Immature natural killer cell (primary cell): ENCODE results near the gene RTF2. TPM values are rescaled to one million over a fixed set of nuclear protein-coding genes. Genes with fewer than 3 reads are reported as not detected.
A peak's percentile ranks its signal among the peaks of the same experiment; 100 is the strongest.

Experiments used
- DNase-seq, 3 donors: peaks; one replicate each; pipeline ENCODE4 v3.0.0; 2022; ENCODE audit warnings: mixed read lengths in 1 of 3
- H3K27ac Mint-ChIP-seq, 6 donors: one replicate each; pipeline ENCODE4 v1.8.0; 2020; ENCODE audit warnings: mixed read lengths in 6 of 6, mild to moderate bottlenecking in 5 of 6, inconsistent platforms in 4 of 6, moderate library complexity in 3 of 6
- H3K27me3 Mint-ChIP-seq, 3 donors: one replicate each; pipeline ENCODE4 v1.8.0; 2020 to 2021; ENCODE audit warnings: low read depth in 3 of 3, mild to moderate bottlenecking in 3 of 3, mixed read lengths in 3 of 3, moderate library complexity in 3 of 3, inconsistent platforms in 1 of 3
- H3K36me3 Mint-ChIP-seq, 3 donors: one replicate each; pipeline ENCODE4 v1.8.0; 2020; ENCODE audit warnings: mixed read lengths in 3 of 3, inconsistent platforms in 2 of 3, mild to moderate bottlenecking in 2 of 3
- H3K4me1 Mint-ChIP-seq, 2 donors: one replicate each; pipeline ENCODE4 v1.8.0; 2020; ENCODE audit warnings: inconsistent platforms in 2 of 2, mild to moderate bottlenecking in 2 of 2, mixed read lengths in 2 of 2, moderate library complexity in 1 of 2
- H3K4me3 Mint-ChIP-seq, 5 donors: one replicate each; pipeline ENCODE4 v1.8.0; 2020; ENCODE audit warnings: mild to moderate bottlenecking in 5 of 5, mixed read lengths in 5 of 5, inconsistent platforms in 3 of 5, moderate library complexity in 3 of 5
- H3K9me3 Mint-ChIP-seq, 6 donors: one replicate each; pipeline ENCODE4 v1.8.0; 2020; ENCODE audit warnings: mild to moderate bottlenecking in 6 of 6, mixed read lengths in 6 of 6, inconsistent platforms in 4 of 6, moderate library complexity in 3 of 6
- polyA plus RNA-seq, 3 donors: library from polyadenylated mRNA; unstranded; fragments of 300-500 nt; fragmentation: Illumina TruSeq; gene quantifications; one replicate each; pipeline ENCODE4 v1.2.3, GENCODE V29; 2021

Gene RTF2
- polyA plus RNA-seq, 3 donors from 2014 or later, result 155 to 163 (median 161) TPM

DNA sequence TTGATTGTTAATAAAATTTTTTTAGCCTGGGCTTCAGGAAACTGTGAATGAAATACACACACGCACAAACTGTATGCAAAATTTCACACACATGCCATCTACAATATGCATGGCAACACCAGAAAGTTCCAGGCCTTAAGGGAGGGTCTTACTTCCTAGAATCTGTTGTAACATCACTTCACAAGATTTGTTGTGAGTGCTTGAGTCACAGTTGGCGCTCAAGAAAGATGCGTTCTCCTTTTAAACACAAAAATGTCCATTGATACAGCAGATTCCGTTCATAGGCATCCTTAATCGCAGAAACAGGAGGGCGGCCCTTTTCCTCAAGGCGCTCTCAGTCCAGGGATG is 485 bp upstream of the RTF2 start:
- peaks cover 51 to 53% of the 10 kb centered on the region in 2 donors for H3K4me1 Mint-ChIP-seq

GRCh38 chr20:56469077-56469449 is 636 bp downstream of the RTF2 start:
- Mint-ChIP-seq H3K36me3 (peaks cover 0 to 8% (median 0%) of the 10 kb centered on the region in 3 donors), H3K27ac (peak overlapping the region; percentile 99 to 100 (median 99)), H3K27me3 (peaks cover 6 to 20% (median 12%) of the 10 kb centered on the region in 3 donors), H3K9me3 (no peaks in the 10 kb centered on the region), H3K4me3 (peak overlapping the region; percentile 96 to 100 (median 98)), H3K4me1 (peaks cover 42% of the 10 kb centered on the region in 2 donors)
- DNase-seq, result peak; percentile 11 to 35 (median 31)

More for the DNA sequence above, 485 bp upstream of the RTF2 start:
- no peak for DNase-seq
- Mint-ChIP-seq H3K4me3 (peak overlapping the region; percentile 96 to 100 (median 98)), H3K9me3 (no peaks in the 10 kb centered on the region), H3K27me3 (peaks cover 11 to 24% (median 15%) of the 10 kb centered on the region in 3 donors), H3K36me3 (no peaks in the 10 kb centered on the region), H3K27ac (peak overlapping the region; percentile 99 to 100 (median 99))

DNA sequence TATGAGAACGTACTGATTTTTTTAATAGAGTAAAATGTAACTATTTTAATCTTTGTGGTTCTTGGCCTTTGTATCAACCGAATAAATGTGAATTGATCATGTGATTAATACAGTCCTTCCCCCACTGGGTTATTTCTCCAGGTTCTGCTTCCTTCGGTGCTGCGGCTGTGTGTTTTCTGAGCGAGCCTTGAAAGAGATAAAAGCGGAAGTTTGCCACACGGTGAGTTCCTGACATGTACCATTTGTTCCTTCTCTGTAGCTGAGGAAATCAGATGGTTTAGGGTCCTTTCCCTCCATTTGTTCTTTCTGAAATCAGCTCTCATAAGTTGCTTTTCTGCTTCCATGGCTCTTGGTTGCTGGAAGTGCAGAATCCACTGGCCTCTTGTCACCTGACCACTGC is 15.5 kb downstream of the RTF2 start:
- Mint-ChIP-seq H3K4me1 (peaks cover 9 to 56% of the 10 kb centered on the region in 2 donors), H3K36me3 (peaks cover 13 to 64% (median 34%) of the 10 kb centered on the region in 3 donors), H3K4me3 (no peak overlapping the region), H3K9me3 (peaks cover 0 to 2% (median 0%) of the 10 kb centered on the region in 6 donors), H3K27ac (peak overlapping the region in 4 of 6 donors; percentile 3 to 82 (median 42)), H3K27me3 (peaks cover 0 to 2% (median 0%) of the 10 kb centered on the region in 3 donors)
- no peak for DNase-seq

DNA sequence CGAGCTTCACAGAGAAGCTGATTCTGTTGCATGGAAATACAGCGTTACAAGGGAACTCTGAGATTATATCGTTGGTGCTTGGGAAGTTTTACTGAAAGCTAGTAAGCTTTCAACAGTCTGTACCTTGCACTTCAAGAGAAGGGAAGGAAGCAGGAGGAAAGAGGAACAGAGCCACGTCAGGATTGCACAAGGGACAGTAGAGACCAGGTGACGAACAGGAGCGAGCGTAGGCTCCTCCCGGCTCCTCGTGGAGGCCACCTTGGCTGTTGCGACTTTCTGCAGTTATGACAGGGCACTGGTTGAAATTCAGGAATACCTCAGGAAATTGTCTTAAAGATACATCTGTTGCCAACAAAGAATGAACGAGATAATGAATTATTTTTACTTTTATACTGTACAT is 18.8 kb downstream of the RTF2 start:
- Mint-ChIP-seq H3K4me1 (peaks cover 9 to 46% of the 10 kb centered on the region in 2 donors), H3K9me3 (peaks cover 0 to 2% (median 0%) of the 10 kb centered on the region in 6 donors), H3K27ac (peak overlapping the region in 1 of 6 donors; percentile 6), H3K27me3 (no peaks in the 10 kb centered on the region), H3K4me3 (no peak overlapping the region), H3K36me3 (peaks cover 13 to 59% (median 30%) of the 10 kb centered on the region in 3 donors)
- no peak for DNase-seq

GRCh38 chr20:56488566-56488965 is 20.1 kb downstream of the RTF2 start:
- peaks cover 8 to 39% of the 10 kb centered on the region in 2 donors for H3K4me1 Mint-ChIP-seq
- DNase-seq, result no peak
- no peak overlapping the region for H3K4me3 Mint-ChIP-seq
- H3K27ac Mint-ChIP-seq, result peak overlapping the region; percentile 8 to 62 (median 24)
- peaks cover 0 to 2% (median 0%) of the 10 kb centered on the region in 6 donors for H3K9me3 Mint-ChIP-seq
- peaks cover 16 to 56% (median 26%) of the 10 kb centered on the region in 3 donors for H3K36me3 Mint-ChIP-seq
- no peaks in the 10 kb centered on the region for H3K27me3 Mint-ChIP-seq

- H3K27me3 Mint-ChIP-seq, result no peaks in the 10 kb centered on the region
- H3K4me3 Mint-ChIP-seq, result no peak overlapping the region
- no peak for DNase-seq
- no peaks in the 10 kb centered on the region for H3K9me3 Mint-ChIP-seq
- no peak overlapping the region for H3K27ac Mint-ChIP-seq
- peaks cover 12 to 30% of the 10 kb centered on the region in 2 donors for H3K4me1 Mint-ChIP-seq
- H3K36me3 Mint-ChIP-seq, result peaks cover 14 to 18% (median 17%) of the 10 kb centered on the region in 3 donors
These were observed 32.7 kb downstream of the RTF2 start for GRCh38 chr20:56501116-56501515.

DNA sequence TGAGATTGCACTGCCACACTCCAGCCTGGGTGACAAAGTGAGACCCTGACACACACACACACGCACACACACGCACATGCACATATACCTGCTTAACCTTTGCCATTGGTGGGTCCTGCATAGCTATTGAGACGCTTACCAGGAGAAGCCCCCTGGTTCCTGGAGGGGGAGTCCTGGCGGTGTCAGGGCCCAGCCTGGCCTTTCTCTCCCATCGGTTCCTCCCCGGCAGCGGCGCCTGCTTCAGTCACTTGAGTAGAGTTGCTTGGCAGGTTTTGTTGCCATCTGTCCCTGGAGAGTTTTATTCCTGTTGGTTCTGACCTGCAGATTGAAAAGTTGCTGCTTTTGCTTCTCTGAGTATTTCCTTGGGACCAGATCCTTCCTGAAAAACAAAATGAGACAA is 35.5 kb downstream of the RTF2 start:
- H3K27me3 Mint-ChIP-seq, result no peaks in the 10 kb centered on the region
- H3K27ac Mint-ChIP-seq, result no peak overlapping the region
- DNase-seq, result no peak
- H3K4me1 Mint-ChIP-seq, result peaks cover 12 to 25% of the 10 kb centered on the region in 2 donors
- H3K4me3 Mint-ChIP-seq, result no peak overlapping the region
- peaks cover 0 to 4% (median 0%) of the 10 kb centered on the region in 3 donors for H3K36me3 Mint-ChIP-seq
- H3K9me3 Mint-ChIP-seq, result no peaks in the 10 kb centered on the region

DNA sequence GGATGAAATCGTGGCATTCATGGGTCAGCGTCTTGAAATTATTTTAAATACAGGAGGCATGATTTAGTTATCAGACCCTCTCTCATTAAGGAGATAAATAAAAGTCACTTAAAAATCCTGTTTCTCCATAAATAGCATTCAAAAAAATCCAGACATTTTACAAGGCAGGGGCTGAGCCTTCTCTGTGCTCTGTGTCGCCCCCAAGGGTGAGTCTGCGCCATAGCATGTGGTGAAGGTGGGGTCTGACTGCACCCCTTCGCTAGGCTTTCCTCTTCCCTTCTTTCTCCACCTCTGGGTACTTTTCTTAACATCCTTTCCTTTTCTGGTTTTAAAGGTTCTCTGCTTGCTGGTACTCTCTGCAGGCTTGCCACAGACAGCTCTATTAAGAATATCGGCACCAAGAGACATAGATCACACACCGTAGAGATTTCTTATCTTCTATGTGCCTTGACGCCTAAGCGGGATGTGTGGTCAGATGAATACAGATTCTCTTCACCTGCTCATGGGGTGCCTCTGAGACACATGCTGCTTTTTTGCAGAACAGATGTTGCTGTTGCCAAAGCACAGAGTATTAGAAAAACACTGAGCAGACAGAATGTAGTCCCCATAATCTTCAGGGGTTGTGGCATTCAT is 36.1 kb downstream of the RTF2 start:
- Mint-ChIP-seq H3K9me3 (no peaks in the 10 kb centered on the region), H3K27me3 (no peaks in the 10 kb centered on the region), H3K4me1 (peaks cover 12 to 25% of the 10 kb centered on the region in 2 donors), H3K4me3 (no peak overlapping the region), H3K27ac (peak overlapping the region in 1 of 6 donors; percentile 26), H3K36me3 (peaks cover 0 to 4% (median 0%) of the 10 kb centered on the region in 3 donors)
- peak in 2 of 3 donors; percentile 4 to 11 for DNase-seq

DNA sequence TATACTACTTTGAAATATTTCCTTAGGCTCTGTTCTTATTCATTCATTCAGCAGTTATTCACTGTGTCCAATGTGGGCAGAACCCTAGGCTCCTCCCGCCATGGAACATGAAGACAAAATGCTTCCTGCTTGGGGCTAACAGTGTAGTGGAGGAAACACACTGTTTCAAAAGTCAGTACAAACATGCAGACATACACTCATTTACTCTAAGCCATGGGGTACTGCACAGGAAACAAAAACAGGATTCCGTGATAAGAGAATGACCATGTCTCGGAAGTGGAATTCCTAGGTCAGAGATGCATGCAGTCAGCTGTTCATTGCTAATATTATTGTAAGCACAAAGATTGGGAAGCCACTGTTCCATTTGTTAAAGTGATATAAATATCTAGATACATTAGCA is 37.7 kb downstream of the RTF2 start:
- Mint-ChIP-seq H3K4me3 (no peak overlapping the region), H3K36me3 (peaks cover 0 to 4% (median 0%) of the 10 kb centered on the region in 3 donors), H3K27me3 (no peaks in the 10 kb centered on the region), H3K4me1 (peaks cover 12 to 31% of the 10 kb centered on the region in 2 donors), H3K9me3 (no peaks in the 10 kb centered on the region), H3K27ac (peak overlapping the region in 2 of 6 donors; percentile 14 to 48)
- DNase-seq, result no peak

- Mint-ChIP-seq H3K9me3 (peaks cover 0 to 2% (median 0%) of the 10 kb centered on the region in 6 donors), H3K36me3 (peaks cover 9 to 21% (median 15%) of the 10 kb centered on the region in 3 donors), H3K27me3 (no peaks in the 10 kb centered on the region), H3K4me1 (peaks cover 0 to 6% of the 10 kb centered on the region in 2 donors), H3K27ac (no peak overlapping the region), H3K4me3 (no peak overlapping the region)
- no peak for DNase-seq
These were observed 43.5 kb downstream of the RTF2 start for GRCh38 chr20:56511926-56512325.

GRCh38 chr20:56513161-56514150 is 45.0 kb downstream of the RTF2 start:
- peaks cover 0 to 6% of the 10 kb centered on the region in 2 donors for H3K4me1 Mint-ChIP-seq
- DNase-seq, result no peak
- H3K27ac Mint-ChIP-seq, result no peak overlapping the region
- H3K4me3 Mint-ChIP-seq, result no peak overlapping the region
- H3K9me3 Mint-ChIP-seq, result peaks cover 0 to 2% (median 0%) of the 10 kb centered on the region in 6 donors
- H3K36me3 Mint-ChIP-seq, result peaks cover 22 to 37% (median 22%) of the 10 kb centered on the region in 3 donors
- H3K27me3 Mint-ChIP-seq, result no peaks in the 10 kb centered on the region

DNA sequence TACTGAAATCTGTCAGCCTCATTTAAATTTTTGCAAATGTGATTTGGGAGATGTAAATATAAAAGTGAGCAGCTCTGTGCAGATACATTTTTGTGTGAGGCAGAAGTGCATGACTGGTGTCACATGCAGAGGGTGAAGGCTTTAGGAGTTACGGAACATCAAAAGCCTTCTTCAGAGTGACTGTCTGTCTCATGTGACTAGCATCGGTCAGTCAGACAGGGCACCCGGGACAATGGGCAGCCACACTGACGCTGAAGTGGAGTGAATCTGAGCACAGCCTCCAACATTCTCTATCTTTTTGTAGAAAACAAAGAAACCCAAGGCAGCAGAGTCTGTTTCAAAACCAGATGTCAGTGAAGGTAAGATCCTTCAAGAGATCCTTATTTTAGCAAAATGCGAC is 48.2 kb downstream of the RTF2 start:
- peaks cover 45 to 68% (median 52%) of the 10 kb centered on the region in 3 donors for H3K36me3 Mint-ChIP-seq

DNA sequence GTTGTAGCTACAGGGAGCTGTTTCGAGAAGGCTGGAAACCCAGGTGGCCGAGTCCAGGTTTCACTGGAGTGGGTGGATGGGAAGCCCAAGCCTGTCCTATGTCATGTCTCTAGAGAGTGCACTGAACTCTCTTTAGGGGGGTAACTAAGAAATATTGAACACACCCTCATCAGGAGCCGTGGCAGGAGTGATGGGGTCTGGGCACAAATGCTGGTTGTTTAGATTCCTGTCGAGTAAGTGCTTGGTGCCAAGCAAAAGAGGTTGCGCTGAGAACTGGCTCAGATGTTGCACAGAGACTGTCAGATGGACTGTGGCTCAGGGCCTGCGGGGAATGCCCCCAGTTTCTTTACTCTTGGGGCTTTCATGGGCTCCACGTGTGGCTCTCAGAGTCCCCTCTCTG is 48.8 kb downstream of the RTF2 start:
- peaks cover 9 to 26% (median 22%) of the 10 kb centered on the region in 6 donors for H3K9me3 Mint-ChIP-seq
- DNase-seq, result no peak
- H3K36me3 Mint-ChIP-seq, result peaks cover 46 to 73% (median 58%) of the 10 kb centered on the region in 3 donors
- H3K27ac Mint-ChIP-seq, result no peak overlapping the region
- no peak overlapping the region for H3K4me3 Mint-ChIP-seq
- H3K27me3 Mint-ChIP-seq, result no peaks in the 10 kb centered on the region
- H3K4me1 Mint-ChIP-seq, result no peaks in the 10 kb centered on the region

More for the DNA sequence above, 48.2 kb downstream of the RTF2 start:
- H3K4me3 Mint-ChIP-seq, result no peak overlapping the region
- H3K9me3 Mint-ChIP-seq, result peaks cover 10 to 24% (median 19%) of the 10 kb centered on the region in 6 donors
- peak overlapping the region in 1 of 6 donors; percentile 19 for H3K27ac Mint-ChIP-seq
- H3K4me1 Mint-ChIP-seq, result no peaks in the 10 kb centered on the region
- no peak for DNase-seq
- no peaks in the 10 kb centered on the region for H3K27me3 Mint-ChIP-seq
